ENCODE measurements around the gene HACD3.

HACD3 gene

GRCh38 chr15:65530318-65531111 is at the start of gene HACD3:
TSS of gene HACD3 (plus strand) at chr15:65530463. CDS start at chr15:65530632, 169 bp downstream.
- H3K9me3 ChIP-seq (ENCODE audit: control insufficient read depth, insufficient read depth, low read length) = no peaks in the 10 kb centered on the region

GRCh38 chr15:65484876-65485275 is 45.4 kb upstream of the HACD3 start:
- Histone ChIP-seq H3K4me3 (ENCODE audit: low read depth, low read length) (no peak overlapping the region), H3K36me3 (ENCODE audit: control insufficient read depth, insufficient read depth, low read length) (peaks cover 10% of the 10 kb centered on the region), H3K4me1 (ENCODE audit: control insufficient read depth, insufficient read depth, low read length) (no peaks in the 10 kb centered on the region), H3K9me3 (ENCODE audit: control insufficient read depth, insufficient read depth, low read length) (no peaks in the 10 kb centered on the region), H3K27me3 (ENCODE audit: control insufficient read depth, insufficient read depth, low read length) (no peaks in the 10 kb centered on the region), H3K9ac (ENCODE audit: low read depth, low read length) (no peak overlapping the region)

More at GRCh38 chr15:65530318-65531111, at the start of gene HACD3:
- H3K9ac ChIP-seq (ENCODE audit: low read depth, low read length) = peak within 1 kb of the TSS; percentile 85
- peak within 1 kb of the TSS; percentile 92 for H3K4me3 ChIP-seq (ENCODE audit: low read depth, low read length)
- H3K36me3 ChIP-seq (ENCODE audit: control insufficient read depth, insufficient read depth, low read length) = peaks cover 2% of the 10 kb centered on the region
- no peaks in the 10 kb centered on the region for H3K27me3 ChIP-seq (ENCODE audit: control insufficient read depth, insufficient read depth, low read length)
- H3K4me1 ChIP-seq (ENCODE audit: control insufficient read depth, insufficient read depth, low read length) = peaks cover 21% of the 10 kb centered on the region

- H3K9ac ChIP-seq (ENCODE audit: low read depth, low read length) = no peak overlapping the region
- no peak overlapping the region for H3K4me3 ChIP-seq (ENCODE audit: low read depth, low read length)
- H3K4me1 ChIP-seq (ENCODE audit: control insufficient read depth, insufficient read depth, low read length) = no peaks in the 10 kb centered on the region
- H3K9me3 ChIP-seq (ENCODE audit: control insufficient read depth, insufficient read depth, low read length) = no peaks in the 10 kb centered on the region
- H3K36me3 ChIP-seq (ENCODE audit: control insufficient read depth, insufficient read depth, low read length) = peaks cover 18% of the 10 kb centered on the region
- H3K27me3 ChIP-seq (ENCODE audit: control insufficient read depth, insufficient read depth, low read length) = no peaks in the 10 kb centered on the region
Observed at GRCh38 chr15:65494076-65494475, 36.2 kb upstream of the HACD3 start.

GRCh38 chr15:65509321-65509720 is 20.9 kb upstream of the HACD3 start:
- Histone ChIP-seq H3K4me1 (ENCODE audit: control insufficient read depth, insufficient read depth, low read length) (no peaks in the 10 kb centered on the region), H3K36me3 (ENCODE audit: control insufficient read depth, insufficient read depth, low read length) (peaks cover 2% of the 10 kb centered on the region), H3K4me3 (ENCODE audit: low read depth, low read length) (no peak overlapping the region), H3K9ac (ENCODE audit: low read depth, low read length) (no peak overlapping the region), H3K27me3 (ENCODE audit: control insufficient read depth, insufficient read depth, low read length) (no peaks in the 10 kb centered on the region), H3K9me3 (ENCODE audit: control insufficient read depth, insufficient read depth, low read length) (no peaks in the 10 kb centered on the region)

- Histone ChIP-seq H3K9me3 (ENCODE audit: control insufficient read depth, insufficient read depth, low read length) (no peaks in the 10 kb centered on the region), H3K4me3 (ENCODE audit: low read depth, low read length) (no peak overlapping the region), H3K36me3 (ENCODE audit: control insufficient read depth, insufficient read depth, low read length) (no peaks in the 10 kb centered on the region), H3K27me3 (ENCODE audit: control insufficient read depth, insufficient read depth, low read length) (no peaks in the 10 kb centered on the region), H3K4me1 (ENCODE audit: control insufficient read depth, insufficient read depth, low read length) (peaks cover 7% of the 10 kb centered on the region), H3K9ac (ENCODE audit: low read depth, low read length) (no peak overlapping the region)
Observed at GRCh38 chr15:65512189-65512588, 18.1 kb upstream of the HACD3 start.

GRCh38 chr15:65512807-65513416 is 17.4 kb upstream of the HACD3 start:
- H3K9ac ChIP-seq (ENCODE audit: low read depth, low read length) = no peak overlapping the region
- H3K9me3 ChIP-seq (ENCODE audit: control insufficient read depth, insufficient read depth, low read length) = no peaks in the 10 kb centered on the region
- H3K27me3 ChIP-seq (ENCODE audit: control insufficient read depth, insufficient read depth, low read length) = no peaks in the 10 kb centered on the region
- no peak overlapping the region for H3K4me3 ChIP-seq (ENCODE audit: low read depth, low read length)
- H3K36me3 ChIP-seq (ENCODE audit: control insufficient read depth, insufficient read depth, low read length) = no peaks in the 10 kb centered on the region
- H3K4me1 ChIP-seq (ENCODE audit: control insufficient read depth, insufficient read depth, low read length) = peaks cover 7% of the 10 kb centered on the region

- Histone ChIP-seq H3K36me3 (ENCODE audit: control insufficient read depth, insufficient read depth, low read length) (no peaks in the 10 kb centered on the region), H3K9me3 (ENCODE audit: control insufficient read depth, insufficient read depth, low read length) (no peaks in the 10 kb centered on the region), H3K4me3 (ENCODE audit: low read depth, low read length) (peak within 1 kb of the TSS; percentile 97), H3K27me3 (ENCODE audit: control insufficient read depth, insufficient read depth, low read length) (no peaks in the 10 kb centered on the region), H3K9ac (ENCODE audit: low read depth, low read length) (peak within 1 kb of the TSS; percentile 96), H3K4me1 (ENCODE audit: control insufficient read depth, insufficient read depth, low read length) (peaks cover 7% of the 10 kb centered on the region)
Observed at GRCh38 chr15:65516997-65517865, 13.0 kb upstream of the HACD3 start, which contains the start of gene DPP8. TSS of gene DPP8 (minus strand) at chr15:65517689. CDS start at chr15:65512553, 5,136 bp downstream.

GRCh38 chr15:65517866-65518207 is 12.4 kb upstream of the HACD3 start:
- Histone ChIP-seq H3K4me3 (ENCODE audit: low read depth, low read length) (peak overlapping the region; percentile 97), H3K27me3 (ENCODE audit: control insufficient read depth, insufficient read depth, low read length) (no peaks in the 10 kb centered on the region), H3K36me3 (ENCODE audit: control insufficient read depth, insufficient read depth, low read length) (no peaks in the 10 kb centered on the region), H3K4me1 (ENCODE audit: control insufficient read depth, insufficient read depth, low read length) (peaks cover 7% of the 10 kb centered on the region), H3K9me3 (ENCODE audit: control insufficient read depth, insufficient read depth, low read length) (no peaks in the 10 kb centered on the region), H3K9ac (ENCODE audit: low read depth, low read length) (no peak overlapping the region)

- H3K27me3 ChIP-seq (ENCODE audit: control insufficient read depth, insufficient read depth, low read length) = no peaks in the 10 kb centered on the region
- H3K4me1 ChIP-seq (ENCODE audit: control insufficient read depth, insufficient read depth, low read length) = peaks cover 7% of the 10 kb centered on the region
- no peaks in the 10 kb centered on the region for H3K9me3 ChIP-seq (ENCODE audit: control insufficient read depth, insufficient read depth, low read length)
- no peaks in the 10 kb centered on the region for H3K36me3 ChIP-seq (ENCODE audit: control insufficient read depth, insufficient read depth, low read length)
- H3K9ac ChIP-seq (ENCODE audit: low read depth, low read length) = no peak overlapping the region
- H3K4me3 ChIP-seq (ENCODE audit: low read depth, low read length) = no peak overlapping the region
Observed at GRCh38 chr15:65518633-65519285, 11.5 kb upstream of the HACD3 start.

- Histone ChIP-seq H3K4me1 (ENCODE audit: control insufficient read depth, insufficient read depth, low read length) (peaks cover 4% of the 10 kb centered on the region), H3K9ac (ENCODE audit: low read depth, low read length) (no peak overlapping the region), H3K36me3 (ENCODE audit: control insufficient read depth, insufficient read depth, low read length) (no peaks in the 10 kb centered on the region), H3K4me3 (ENCODE audit: low read depth, low read length) (no peak overlapping the region), H3K9me3 (ENCODE audit: control insufficient read depth, insufficient read depth, low read length) (no peaks in the 10 kb centered on the region), H3K27me3 (ENCODE audit: control insufficient read depth, insufficient read depth, low read length) (no peaks in the 10 kb centered on the region)
Observed at GRCh38 chr15:65521350-65521749, 8.9 kb upstream of the HACD3 start.

GRCh38 chr15:65524226-65524625 is 6.0 kb upstream of the HACD3 start:
- H3K4me3 ChIP-seq (ENCODE audit: low read depth, low read length) = no peak overlapping the region
- no peaks in the 10 kb centered on the region for H3K4me1 ChIP-seq (ENCODE audit: control insufficient read depth, insufficient read depth, low read length)
- no peaks in the 10 kb centered on the region for H3K9me3 ChIP-seq (ENCODE audit: control insufficient read depth, insufficient read depth, low read length)
- no peaks in the 10 kb centered on the region for H3K27me3 ChIP-seq (ENCODE audit: control insufficient read depth, insufficient read depth, low read length)
- H3K9ac ChIP-seq (ENCODE audit: low read depth, low read length) = no peak overlapping the region
- no peaks in the 10 kb centered on the region for H3K36me3 ChIP-seq (ENCODE audit: control insufficient read depth, insufficient read depth, low read length)
